Measurements from ENCODE around the gene HDAC4. TPM values are rescaled to one million over a fixed set of nuclear protein-coding genes. Genes with fewer than 3 reads are reported as not detected.

Gene HDAC4
- total RNA-seq, 6 experiments from 2014 or later, result 7.4 to 13.0 (median 9.5) TPM

DNA sequence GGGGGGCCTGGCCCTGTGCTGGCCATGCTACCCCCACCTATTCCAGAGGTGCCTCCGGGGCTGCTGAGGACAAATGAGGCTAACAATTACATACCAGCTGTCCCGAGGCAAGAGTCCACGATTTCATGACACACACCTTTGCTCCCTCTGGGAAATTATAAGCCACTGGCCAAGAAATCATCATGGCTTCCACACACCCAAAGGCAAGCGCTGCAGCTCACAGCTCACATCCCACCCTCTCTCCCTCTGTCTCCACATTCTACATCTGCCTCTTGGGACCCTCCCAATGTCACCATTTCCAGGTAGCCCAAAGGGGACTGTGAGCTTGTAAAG lies 134.4 kb downstream of the HDAC4 start:
- Mint-ChIP-seq H3K9me3 (no peaks in the 10 kb centered on the region), H3K4me3 (no peak overlapping the region), H3K4me1 (ENCODE audit: low read depth) (peaks cover 45% of the 10 kb centered on the region), H3K27ac (0 out of 2 replicates have a peak overlapping the region, but pooled peaks have one; percentile 25), H3K36me3 (ENCODE audit: low read depth) (no peaks in the 10 kb centered on the region), H3K27me3 (ENCODE audit: insufficient read depth) (peaks cover 4% of the 10 kb centered on the region)
- TF ChIP-seq, protein P1, sequence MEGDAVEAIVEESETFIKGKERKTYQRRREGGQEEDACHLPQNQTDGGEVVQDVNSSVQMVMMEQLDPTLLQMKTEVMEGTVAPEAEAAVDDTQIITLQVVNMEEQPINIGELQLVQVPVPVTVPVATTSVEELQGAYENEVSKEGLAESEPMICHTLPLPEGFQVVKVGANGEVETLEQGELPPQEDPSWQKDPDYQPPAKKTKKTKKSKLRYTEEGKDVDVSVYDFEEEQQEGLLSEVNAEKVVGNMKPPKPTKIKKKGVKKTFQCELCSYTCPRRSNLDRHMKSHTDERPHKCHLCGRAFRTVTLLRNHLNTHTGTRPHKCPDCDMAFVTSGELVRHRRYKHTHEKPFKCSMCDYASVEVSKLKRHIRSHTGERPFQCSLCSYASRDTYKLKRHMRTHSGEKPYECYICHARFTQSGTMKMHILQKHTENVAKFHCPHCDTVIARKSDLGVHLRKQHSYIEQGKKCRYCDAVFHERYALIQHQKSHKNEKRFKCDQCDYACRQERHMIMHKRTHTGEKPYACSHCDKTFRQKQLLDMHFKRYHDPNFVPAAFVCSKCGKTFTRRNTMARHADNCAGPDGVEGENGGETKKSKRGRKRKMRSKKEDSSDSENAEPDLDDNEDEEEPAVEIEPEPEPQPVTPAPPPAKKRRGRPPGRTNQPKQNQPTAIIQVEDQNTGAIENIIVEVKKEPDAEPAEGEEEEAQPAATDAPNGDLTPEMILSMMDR (IDR thresholded peaks at IDR 0.05), result no peak
- DNase-seq, result no peak

DNA sequence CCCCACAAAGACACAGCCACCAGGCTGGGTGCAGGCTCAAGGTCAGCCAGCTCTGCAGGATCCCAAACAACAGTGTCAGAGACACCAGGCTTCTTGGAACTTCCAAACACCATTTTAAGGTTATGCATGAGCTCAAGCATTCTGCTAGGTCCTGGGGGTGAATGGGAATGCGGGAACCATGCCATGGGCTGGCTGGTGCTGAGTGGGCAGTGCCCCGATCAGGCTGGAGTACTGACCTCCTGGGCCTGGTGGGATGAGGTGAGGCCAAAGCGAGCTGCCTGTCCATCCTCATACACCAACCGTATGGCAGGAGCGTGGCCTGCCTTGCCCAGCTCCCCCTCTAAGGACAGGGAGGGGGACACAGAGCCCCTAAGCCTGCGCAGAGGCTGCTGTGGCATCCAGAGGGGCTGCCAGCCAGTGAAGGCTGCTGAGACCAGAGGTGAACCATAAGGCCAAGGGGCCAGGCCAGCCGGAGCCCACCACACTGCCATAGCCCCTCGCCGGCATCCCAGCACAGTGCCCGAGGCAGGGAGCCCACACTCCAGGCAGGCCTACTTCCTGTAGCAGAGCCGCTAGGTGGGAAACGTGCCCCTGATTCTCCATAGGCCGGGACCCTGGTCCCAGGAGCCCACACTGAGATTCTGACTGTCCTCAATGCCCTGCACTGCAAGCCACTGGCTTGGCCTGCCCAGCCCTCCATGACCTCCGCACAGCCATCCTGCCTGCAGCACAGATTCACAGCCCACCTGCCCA lies 135.0 kb downstream of the HDAC4 start:
- H3K27ac Mint-ChIP-seq, result no peak overlapping the region
- TF ChIP-seq, protein P1 (IDR thresholded peaks at IDR 0.05), result no peak
- no peaks in the 10 kb centered on the region for H3K9me3 Mint-ChIP-seq
- H3K27me3 Mint-ChIP-seq (ENCODE audit: insufficient read depth), result peaks cover 3% of the 10 kb centered on the region
- no peak overlapping the region for H3K4me3 Mint-ChIP-seq
- H3K36me3 Mint-ChIP-seq (ENCODE audit: low read depth), result no peaks in the 10 kb centered on the region
- H3K4me1 Mint-ChIP-seq (ENCODE audit: low read depth), result peaks cover 44% of the 10 kb centered on the region
- DNase-seq, result no peak

DNA sequence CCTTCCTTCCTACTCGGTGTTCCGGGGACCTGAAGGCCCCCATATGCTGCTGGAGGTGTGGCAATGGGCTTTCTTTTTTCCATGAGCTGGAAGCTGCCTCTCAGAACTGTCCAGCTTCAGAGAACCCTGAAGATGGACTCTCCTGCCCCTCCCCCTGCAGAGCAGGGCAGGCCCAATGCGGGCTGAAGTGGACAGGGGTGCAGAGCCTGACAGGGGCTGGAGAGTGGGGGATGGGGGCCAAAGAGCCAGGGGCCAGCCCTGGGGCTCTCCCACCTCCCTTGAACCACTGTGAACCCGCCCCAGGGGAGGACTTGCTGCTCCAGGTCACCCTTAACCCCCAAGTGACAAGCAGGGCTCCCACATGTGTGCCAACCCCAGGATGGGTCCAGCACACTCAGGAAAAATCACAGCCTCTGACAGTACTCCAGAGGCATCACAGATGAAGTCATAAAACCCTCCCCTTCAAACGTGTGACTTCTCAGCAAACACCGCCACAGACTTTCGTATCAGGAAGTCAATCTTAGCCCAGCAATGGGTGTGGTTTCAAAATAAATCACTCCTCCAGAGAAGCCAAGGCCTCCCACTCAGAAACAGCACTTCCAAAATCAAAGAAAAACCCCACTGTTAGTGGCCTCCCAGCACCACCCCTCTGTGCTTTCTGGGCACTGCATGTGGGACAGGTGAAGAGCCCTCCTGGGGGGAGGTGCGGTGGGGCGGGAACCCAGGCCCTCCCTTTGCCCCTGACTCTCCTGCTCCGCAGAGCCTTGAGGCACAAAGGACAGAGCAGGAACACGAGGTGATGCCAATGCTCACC lies 135.8 kb downstream of the HDAC4 start:
- peak overlapping the region; percentile 56 for H3K27ac Mint-ChIP-seq
- peak; percentile 55 for DNase-seq
- H3K4me3 Mint-ChIP-seq, result no peak overlapping the region; the same call in 1 of the 2 replicates
- H3K36me3 Mint-ChIP-seq (ENCODE audit: low read depth), result peaks cover 3% of the 10 kb centered on the region; the same call in 1 of the 2 replicates
- H3K27me3 Mint-ChIP-seq (ENCODE audit: insufficient read depth), result peaks cover 2% of the 10 kb centered on the region
- no peaks in the 10 kb centered on the region for H3K9me3 Mint-ChIP-seq
- peaks cover 44% of the 10 kb centered on the region for H3K4me1 Mint-ChIP-seq (ENCODE audit: low read depth)
- TF ChIP-seq, protein P1 (IDR thresholded peaks at IDR 0.05), result no peak

DNA sequence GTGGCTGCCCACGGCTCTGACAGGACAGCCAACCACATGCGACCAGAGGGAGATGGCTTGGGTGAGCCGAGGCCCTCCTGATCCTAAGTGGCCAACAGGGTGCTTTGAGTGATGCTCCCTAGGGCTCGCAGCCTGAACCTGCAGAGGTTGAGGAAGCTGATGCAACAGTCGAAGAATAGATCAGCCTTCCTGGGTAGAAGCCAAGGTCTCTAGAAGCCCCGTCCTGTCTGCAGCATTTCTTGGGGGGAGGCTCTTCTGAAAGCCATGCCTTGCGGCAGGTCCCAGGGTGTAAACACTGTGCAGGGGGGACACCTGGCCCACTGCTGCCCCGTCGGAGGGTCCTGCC lies 136.4 kb downstream of the HDAC4 start:
- Mint-ChIP-seq H3K27me3 (ENCODE audit: insufficient read depth) (no peaks in the 10 kb centered on the region; the same call in none of the 2 replicates), H3K9me3 (no peaks in the 10 kb centered on the region), H3K4me1 (ENCODE audit: low read depth) (peaks cover 39% of the 10 kb centered on the region), H3K36me3 (ENCODE audit: low read depth) (peaks cover 9% of the 10 kb centered on the region; the same call in 1 of the 2 replicates), H3K27ac (no peak overlapping the region), H3K4me3 (no peak overlapping the region)
- no peak for DNase-seq
- TF ChIP-seq, protein P1 (IDR thresholded peaks at IDR 0.05), result no peak

DNA sequence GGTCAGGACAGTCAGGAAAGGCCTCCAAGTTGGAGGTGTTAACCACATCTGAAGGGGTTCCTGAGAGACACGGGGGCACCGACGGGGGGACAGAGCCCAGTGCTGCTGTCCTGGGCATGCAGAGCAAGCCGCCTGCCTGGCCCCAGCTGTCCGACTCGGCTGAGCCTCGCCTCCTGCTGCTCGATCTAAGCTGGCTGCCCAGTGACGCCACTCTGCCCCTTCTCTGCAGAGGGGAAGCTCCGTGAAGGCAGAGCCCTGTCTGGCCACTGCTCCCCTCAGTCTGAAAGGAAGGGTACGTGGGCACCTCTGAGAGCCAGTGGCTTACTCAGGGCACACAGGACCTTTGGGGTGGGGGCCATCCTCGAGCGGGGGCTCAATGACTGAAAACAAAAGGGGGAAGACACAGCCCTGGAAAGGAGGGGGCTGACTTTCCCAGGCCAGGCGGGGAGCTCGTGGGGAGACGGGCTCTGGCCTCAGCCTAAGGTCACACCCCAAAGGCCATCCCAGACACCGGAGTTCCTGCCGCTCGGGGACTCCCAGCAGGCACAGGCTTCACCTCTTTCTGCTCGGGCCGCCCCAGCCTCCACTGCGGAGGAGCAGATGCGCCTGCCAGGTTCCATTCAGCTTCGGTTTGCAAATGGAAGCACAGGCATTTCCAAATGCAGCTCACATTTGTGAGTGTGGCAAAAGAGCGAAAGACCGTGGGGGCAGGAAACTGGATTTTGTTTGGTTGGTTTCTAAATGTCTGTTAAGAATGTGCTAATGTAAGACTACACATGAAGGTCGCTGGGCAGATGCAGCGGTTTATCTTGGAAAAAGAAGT lies 136.9 kb downstream of the HDAC4 start:
- Mint-ChIP-seq H3K36me3 (ENCODE audit: low read depth) (peaks cover 10% of the 10 kb centered on the region), H3K4me3 (no peak overlapping the region), H3K9me3 (no peaks in the 10 kb centered on the region), H3K4me1 (ENCODE audit: low read depth) (peaks cover 33% of the 10 kb centered on the region), H3K27me3 (ENCODE audit: insufficient read depth) (no peaks in the 10 kb centered on the region; the same call in none of the 2 replicates), H3K27ac (no peak overlapping the region)
- no peak for DNase-seq
- TF ChIP-seq, protein P1 (IDR thresholded peaks at IDR 0.05), result no peak
